Activated CD8-positive, alpha-beta T cell treated with anti-CD3 and anti-CD28 coated beads for 36 hours (primary cell): ENCODE results near the gene PRDM11. TPM values are rescaled to one million over a fixed set of nuclear protein-coding genes. Genes with fewer than 3 reads are reported as not detected.
A peak's percentile ranks its signal among the peaks of the same experiment; 100 is the strongest.

ENCODE experiments used
- ATAC-seq: fragments of 200-7000 bp; cut with Tn5 transposase; one replicate; pipeline ENCODE4 v1.10.0; 2021; ENCODE audit warnings: mild to moderate bottlenecking, moderate library complexity
- CTCF ChIA-PET: fragments of 350-600 bp; sonication (Branson Sonifier 250); formaldehyde crosslinking; loops from one replicate; lab custom pipeline; 2021; ENCODE audit warnings: antibody characterized with exemption; lab: Charles Lee
- POLR2A ChIA-PET: fragments of 350-600 bp; sonication (Branson Sonifier 250); formaldehyde crosslinking; loops from one replicate; lab custom pipeline; 2021; ENCODE audit warnings: antibody characterized with exemption; lab: Charles Lee
- DNase-seq: peaks from one replicate; pipeline ENCODE4 v3.0.0-alpha.2; 2020
- H3K27ac Mint-ChIP-seq: one replicate; pipeline ENCODE4 v1.8.0; 2021; ENCODE audit warnings: mild to moderate bottlenecking, mixed read lengths
- H3K27me3 Mint-ChIP-seq: one replicate; pipeline ENCODE4 v1.8.0; 2021; ENCODE audit warnings: mixed read lengths
- H3K36me3 Mint-ChIP-seq: one replicate; pipeline ENCODE4 v1.8.0; 2021; ENCODE audit warnings: low read depth, mixed read lengths
- H3K4me1 Mint-ChIP-seq: one replicate; pipeline ENCODE4 v1.8.0; 2021; ENCODE audit warnings: low read depth, mixed read lengths
- H3K4me3 Mint-ChIP-seq: one replicate; pipeline ENCODE4 v1.8.0; 2021; ENCODE audit warnings: mild to moderate bottlenecking, moderate library complexity, mixed read lengths
- H3K9me3 Mint-ChIP-seq: one replicate; pipeline ENCODE4 v1.8.0; 2021; ENCODE audit warnings: mixed read lengths
- intact Hi-C: fragments of 100-400 bp; cut with micrococcal nuclease; formaldehyde crosslinking; loops from one replicate; pipeline ENCODE4 v1.10.0; 2022
- total RNA-seq, 2 experiments: library from RNA; stranded (reverse); gene quantifications; one replicate each; pipeline ENCODE4 v1.2.3, GENCODE V29; 2021
- TF ChIP-seq, protein P1 (sequence below): fragments of 200-600 bp; IDR thresholded peaks from one replicate; pipeline ENCODE4 v1.8.0; 2022; ENCODE audit warnings: antibody characterized with exemption, mild to moderate bottlenecking

Gene PRDM11
- total RNA-seq, 2 experiments from 2014 or later, result 2.6 to 3.5 TPM

DNA sequence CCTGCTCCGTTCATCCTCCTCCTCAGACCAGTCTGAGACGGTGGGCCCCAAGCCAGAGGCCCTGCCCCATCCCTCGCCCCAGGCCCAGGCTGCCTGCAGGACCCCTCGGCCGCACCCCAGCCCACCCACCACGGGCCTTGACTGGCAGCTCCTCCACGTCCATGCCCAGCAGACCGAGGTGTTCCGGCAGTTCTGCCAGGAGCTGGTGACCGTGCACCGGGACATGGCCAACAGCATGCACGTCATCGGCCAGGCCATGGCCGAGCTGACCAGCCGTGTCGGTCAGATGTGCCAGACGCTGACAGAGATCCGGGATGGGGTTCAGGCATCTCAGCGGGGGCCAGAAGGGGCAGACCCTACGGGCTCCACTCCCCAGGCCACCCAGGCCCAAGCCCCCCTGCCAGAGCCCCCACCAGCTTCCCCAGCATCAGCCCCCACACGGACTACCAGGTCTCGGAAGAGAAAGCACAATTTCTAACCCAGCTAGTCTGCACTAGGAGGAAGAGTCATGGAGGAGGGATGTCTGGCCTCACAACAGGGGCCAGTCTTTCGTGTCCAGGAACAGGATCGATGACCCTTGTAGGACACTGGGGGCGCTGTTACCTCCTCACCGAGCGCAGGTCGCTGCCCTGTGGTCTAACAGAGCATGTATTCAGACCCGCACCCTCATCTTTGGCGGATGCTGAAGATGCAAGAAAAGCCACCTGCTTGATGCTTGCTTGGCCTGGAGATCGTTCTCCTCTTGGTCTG lies 66.3 kb downstream of the PRDM11 start:
- Mint-ChIP-seq H3K27me3 (no peaks in the 10 kb centered on the region), H3K4me3 (no peak overlapping the region), H3K36me3 (no peaks in the 10 kb centered on the region), H3K27ac (no peak overlapping the region), H3K9me3 (no peaks in the 10 kb centered on the region), H3K4me1 (peaks cover 3% of the 10 kb centered on the region)
- CTCF ChIA-PET, result no interaction called here
- ATAC-seq, result no peak
- POLR2A ChIA-PET, result no interaction called here
- intact Hi-C loops, result no loop called here
- no peak for DNase-seq
- TF ChIP-seq, protein P1, sequence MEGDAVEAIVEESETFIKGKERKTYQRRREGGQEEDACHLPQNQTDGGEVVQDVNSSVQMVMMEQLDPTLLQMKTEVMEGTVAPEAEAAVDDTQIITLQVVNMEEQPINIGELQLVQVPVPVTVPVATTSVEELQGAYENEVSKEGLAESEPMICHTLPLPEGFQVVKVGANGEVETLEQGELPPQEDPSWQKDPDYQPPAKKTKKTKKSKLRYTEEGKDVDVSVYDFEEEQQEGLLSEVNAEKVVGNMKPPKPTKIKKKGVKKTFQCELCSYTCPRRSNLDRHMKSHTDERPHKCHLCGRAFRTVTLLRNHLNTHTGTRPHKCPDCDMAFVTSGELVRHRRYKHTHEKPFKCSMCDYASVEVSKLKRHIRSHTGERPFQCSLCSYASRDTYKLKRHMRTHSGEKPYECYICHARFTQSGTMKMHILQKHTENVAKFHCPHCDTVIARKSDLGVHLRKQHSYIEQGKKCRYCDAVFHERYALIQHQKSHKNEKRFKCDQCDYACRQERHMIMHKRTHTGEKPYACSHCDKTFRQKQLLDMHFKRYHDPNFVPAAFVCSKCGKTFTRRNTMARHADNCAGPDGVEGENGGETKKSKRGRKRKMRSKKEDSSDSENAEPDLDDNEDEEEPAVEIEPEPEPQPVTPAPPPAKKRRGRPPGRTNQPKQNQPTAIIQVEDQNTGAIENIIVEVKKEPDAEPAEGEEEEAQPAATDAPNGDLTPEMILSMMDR, result no peak

DNA sequence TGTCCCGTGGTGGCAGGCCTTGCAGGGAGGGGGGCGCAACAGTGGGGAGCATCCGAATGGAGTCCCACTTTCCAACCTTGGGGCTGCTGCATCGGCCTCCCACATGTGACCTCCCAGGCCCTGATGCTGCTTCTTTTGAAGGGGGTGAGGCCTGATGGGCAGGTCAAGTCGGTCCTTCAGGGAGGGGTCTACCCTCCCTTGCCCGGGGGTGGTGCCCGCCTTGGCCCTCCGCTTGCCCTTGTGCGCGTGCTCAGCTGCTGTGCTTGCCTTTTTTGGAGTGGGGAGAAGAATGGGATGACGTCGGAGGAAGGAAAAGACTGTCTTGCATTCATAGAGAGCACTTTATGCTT lies 66.9 kb downstream of the PRDM11 start:
- Mint-ChIP-seq H3K27ac (no peak overlapping the region), H3K4me3 (no peak overlapping the region), H3K4me1 (peaks cover 3% of the 10 kb centered on the region), H3K9me3 (no peaks in the 10 kb centered on the region), H3K27me3 (no peaks in the 10 kb centered on the region), H3K36me3 (no peaks in the 10 kb centered on the region)
- intact Hi-C loops, result no loop called here
- POLR2A ChIA-PET, result no interaction called here
- ATAC-seq (no peak), DNase-seq (no peak)
- TF ChIP-seq, protein P1, result no peak
- CTCF ChIA-PET, result interaction anchor here (1.0 kb wide), 1 partner anchor 39 kb away, joined by 3 read pairs; no protein-coding TSS in a partner anchor

DNA sequence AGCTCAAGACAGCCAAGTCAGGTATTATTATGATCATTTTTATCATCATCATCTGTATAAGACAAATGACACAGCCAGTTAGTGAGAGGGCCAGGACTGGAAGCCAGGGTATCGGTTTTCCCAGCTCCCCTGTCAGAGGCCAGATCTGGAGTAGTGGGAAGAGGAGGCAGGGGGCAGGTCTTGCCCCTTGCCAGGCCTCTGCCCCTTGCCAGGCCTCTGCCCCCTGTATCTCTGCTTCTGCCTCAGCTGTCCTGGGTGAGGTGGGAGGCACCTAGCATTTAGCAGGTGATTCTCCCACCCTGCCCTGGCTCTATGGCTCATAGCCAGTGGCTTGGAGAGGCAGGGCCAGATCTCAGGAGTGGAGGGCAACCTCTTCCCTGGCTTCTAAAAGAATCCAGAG lies 67.3 kb downstream of the PRDM11 start:
- POLR2A ChIA-PET, result no interaction called here
- CTCF ChIA-PET, result interaction anchor here (1.0 kb wide), 1 partner anchor 39 kb away, joined by 3 read pairs; no protein-coding TSS in a partner anchor
- Mint-ChIP-seq H3K36me3 (no peaks in the 10 kb centered on the region), H3K4me3 (no peak overlapping the region), H3K27ac (no peak overlapping the region), H3K27me3 (no peaks in the 10 kb centered on the region), H3K9me3 (no peaks in the 10 kb centered on the region), H3K4me1 (peaks cover 3% of the 10 kb centered on the region)
- TF ChIP-seq, protein P1, result no peak
- no peak for DNase-seq
- ATAC-seq, result no peak
- intact Hi-C loops, result no loop called here

DNA sequence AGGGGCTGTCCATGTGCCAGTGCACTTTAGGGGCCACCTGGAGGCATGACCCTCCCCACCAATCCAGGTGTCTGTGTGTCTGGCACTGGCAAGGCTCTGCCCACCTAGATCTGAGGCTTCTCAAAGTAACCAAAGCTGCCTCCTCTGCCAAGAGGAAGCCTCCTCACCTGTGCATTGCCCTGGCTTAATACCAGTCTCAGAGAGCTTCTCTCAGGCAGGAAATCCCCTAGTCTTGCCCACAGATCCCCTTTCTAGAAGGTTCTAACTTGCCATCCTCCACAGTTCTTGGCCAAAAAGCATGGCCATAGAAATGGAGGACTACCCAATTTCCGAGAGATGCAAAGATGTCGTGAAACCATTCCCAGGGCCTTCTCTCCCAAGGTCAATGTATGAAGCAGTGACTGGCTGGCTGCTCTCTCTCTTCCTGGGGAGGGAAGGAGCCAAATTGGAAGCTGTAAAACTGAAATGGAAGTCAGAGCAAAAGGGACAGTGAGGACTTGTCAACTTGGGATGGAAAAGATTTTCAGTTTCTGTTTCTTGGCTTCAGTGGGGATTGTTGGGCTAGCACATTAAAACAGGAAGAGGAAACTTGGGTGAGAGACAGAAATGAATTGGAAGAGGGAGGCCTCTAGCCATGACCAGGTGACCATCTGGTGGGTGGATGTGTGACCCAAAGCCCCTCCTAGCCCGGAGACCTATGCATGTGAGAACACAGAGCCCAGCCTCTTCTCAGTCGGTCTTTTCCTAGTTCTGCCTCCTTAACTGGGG lies 68.8 kb downstream of the PRDM11 start:
- peaks cover 3% of the 10 kb centered on the region for H3K4me1 Mint-ChIP-seq
- ChIA-PET CTCF (interaction anchor here (2.4 kb wide), 1 partner anchor 19 kb away, joined by 9 read pairs; no protein-coding TSS in a partner anchor), POLR2A (interaction anchor here (1.4 kb wide), 1 partner anchor 9 kb away, joined by 3 read pairs; no protein-coding TSS in a partner anchor)
- intact Hi-C loops, result no loop called here
- DNase-seq (no peak), ATAC-seq (no peak)
- peak overlapping the region; percentile 10 for H3K27ac Mint-ChIP-seq
- H3K9me3 Mint-ChIP-seq, result no peaks in the 10 kb centered on the region
- H3K27me3 Mint-ChIP-seq, result no peaks in the 10 kb centered on the region
- no peaks in the 10 kb centered on the region for H3K36me3 Mint-ChIP-seq
- TF ChIP-seq, protein P1, result no peak
- no peak overlapping the region for H3K4me3 Mint-ChIP-seq
